HS-5 (cell line): ENCODE data around the gene JAZF1.

Source experiments
- DNase-seq: peaks from one replicate; pipeline ENCODE4 v3.0.0-alpha.2; 2012; ENCODE audit warnings: low read depth

Gene JAZF1

GRCh38 chr7:28165961-28166955 is 14.3 kb downstream of the JAZF1 start:
- peak; percentile 84 for DNase-seq

- no peak for DNase-seq
Measured at GRCh38 chr7:28165261-28165660, 15.3 kb downstream of the JAZF1 start.

- DNase-seq = no peak
Measured at GRCh38 chr7:28163949-28164348, 16.6 kb downstream of the JAZF1 start.

GRCh38 chr7:28161331-28161730 is 19.3 kb downstream of the JAZF1 start:
- DNase-seq = no peak

GRCh38 chr7:28160551-28160991 is 20.0 kb downstream of the JAZF1 start:
- DNase-seq = no peak

- DNase-seq = no peak
Measured at GRCh38 chr7:28157831-28158416, 22.7 kb downstream of the JAZF1 start.

GRCh38 chr7:28157076-28157745 is 23.4 kb downstream of the JAZF1 start:
- DNase-seq = no peak

- DNase-seq = no peak
Measured at GRCh38 chr7:28156401-28156800, 24.2 kb downstream of the JAZF1 start.

- DNase-seq = peak; percentile 86
Measured at GRCh38 chr7:28155964-28156363, 24.6 kb downstream of the JAZF1 start.

- no peak for DNase-seq
Measured at GRCh38 chr7:28155019-28155660, 25.5 kb downstream of the JAZF1 start.

GRCh38 chr7:28152594-28152993 is 28.0 kb downstream of the JAZF1 start:
- DNase-seq = no peak

- peak; percentile 85 for DNase-seq
Measured at GRCh38 chr7:28151965-28152364, 28.6 kb downstream of the JAZF1 start.

GRCh38 chr7:28149291-28150101 is 31.1 kb downstream of the JAZF1 start:
- no peak for DNase-seq

GRCh38 chr7:28145931-28146330 is 34.7 kb downstream of the JAZF1 start:
- no peak for DNase-seq

GRCh38 chr7:28145090-28145626 is 35.4 kb downstream of the JAZF1 start:
- DNase-seq = no peak

- DNase-seq = no peak
Measured at GRCh38 chr7:28144266-28144665, 36.3 kb downstream of the JAZF1 start.

GRCh38 chr7:28142650-28143049 is 37.9 kb downstream of the JAZF1 start:
- DNase-seq = no peak

- DNase-seq = no peak
Measured at GRCh38 chr7:28140979-28141378, 39.6 kb downstream of the JAZF1 start.

GRCh38 chr7:28138837-28139236 is 41.8 kb downstream of the JAZF1 start:
- DNase-seq = no peak

GRCh38 chr7:28137463-28137862 is 43.1 kb downstream of the JAZF1 start:
- DNase-seq = no peak

- no peak for DNase-seq
Measured at GRCh38 chr7:28136885-28137284, 43.7 kb downstream of the JAZF1 start.
